A673 (cell line): Measurements from ENCODE around the gene TEX9.

Source experiments
- EZH2 ChIP-seq: fragments of 200-600 bp; sonication (generic); IDR thresholded peaks from 2 replicates; pipeline ENCODE4 v1.6.1; 2017; ENCODE audit warnings: borderline replicate concordance, low read depth, mild to moderate bottlenecking, mixed read lengths, antibody characterized with exemption, low read length; ENCODE audit not compliant: poor library complexity, severe bottlenecking
- TF ChIP-seq, protein P1 (sequence below): fragments of 300-800, 200-600 bp; sonication (generic); conservative IDR thresholded peaks from 2 replicates; pipeline ENCODE4 v1.5.1; 2017; ENCODE audit warnings: low read depth, mild to moderate bottlenecking, antibody characterized with exemption, low read length, moderate library complexity, mixed read lengths

DNA sequence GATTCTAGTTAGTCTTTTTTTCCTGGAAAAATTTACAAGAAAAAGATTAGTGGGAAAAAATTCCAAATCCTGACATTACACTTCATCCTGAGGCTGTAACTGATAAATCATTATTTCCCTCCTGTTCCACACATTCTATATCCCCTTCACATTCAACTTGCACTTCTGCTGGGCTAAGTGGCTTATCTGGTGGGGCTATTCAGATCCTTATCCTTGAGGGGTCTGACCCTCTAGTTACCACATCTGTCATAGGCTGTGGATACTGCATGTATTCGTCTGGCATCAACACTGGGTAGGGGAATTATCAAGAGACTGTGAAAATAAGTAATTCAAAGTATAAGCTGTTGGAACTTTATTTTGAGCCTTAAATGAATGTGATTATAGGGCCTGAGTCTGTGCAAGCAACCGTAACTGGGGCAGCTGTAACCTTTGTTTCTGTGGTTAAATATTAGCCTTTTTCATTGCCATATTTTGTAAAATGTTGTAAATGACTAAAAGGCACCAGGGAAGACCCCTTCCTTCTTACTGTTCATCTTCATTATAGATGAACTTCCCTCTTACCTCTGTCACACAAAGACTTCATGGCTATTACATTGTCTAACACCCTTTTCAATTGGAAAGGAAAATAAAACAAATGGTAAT is 28.0 kb upstream of the TEX9 start:
- TF ChIP-seq, protein P1, sequence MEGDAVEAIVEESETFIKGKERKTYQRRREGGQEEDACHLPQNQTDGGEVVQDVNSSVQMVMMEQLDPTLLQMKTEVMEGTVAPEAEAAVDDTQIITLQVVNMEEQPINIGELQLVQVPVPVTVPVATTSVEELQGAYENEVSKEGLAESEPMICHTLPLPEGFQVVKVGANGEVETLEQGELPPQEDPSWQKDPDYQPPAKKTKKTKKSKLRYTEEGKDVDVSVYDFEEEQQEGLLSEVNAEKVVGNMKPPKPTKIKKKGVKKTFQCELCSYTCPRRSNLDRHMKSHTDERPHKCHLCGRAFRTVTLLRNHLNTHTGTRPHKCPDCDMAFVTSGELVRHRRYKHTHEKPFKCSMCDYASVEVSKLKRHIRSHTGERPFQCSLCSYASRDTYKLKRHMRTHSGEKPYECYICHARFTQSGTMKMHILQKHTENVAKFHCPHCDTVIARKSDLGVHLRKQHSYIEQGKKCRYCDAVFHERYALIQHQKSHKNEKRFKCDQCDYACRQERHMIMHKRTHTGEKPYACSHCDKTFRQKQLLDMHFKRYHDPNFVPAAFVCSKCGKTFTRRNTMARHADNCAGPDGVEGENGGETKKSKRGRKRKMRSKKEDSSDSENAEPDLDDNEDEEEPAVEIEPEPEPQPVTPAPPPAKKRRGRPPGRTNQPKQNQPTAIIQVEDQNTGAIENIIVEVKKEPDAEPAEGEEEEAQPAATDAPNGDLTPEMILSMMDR: no peak
- no peak for TF ChIP-seq EZH2
